ENCODE data around the gene TTC7B.

TTC7B gene

GRCh38 chr14:90642244-90642717 is 173.9 kb downstream of the TTC7B start:
- DNase-seq = no peak

DNA sequence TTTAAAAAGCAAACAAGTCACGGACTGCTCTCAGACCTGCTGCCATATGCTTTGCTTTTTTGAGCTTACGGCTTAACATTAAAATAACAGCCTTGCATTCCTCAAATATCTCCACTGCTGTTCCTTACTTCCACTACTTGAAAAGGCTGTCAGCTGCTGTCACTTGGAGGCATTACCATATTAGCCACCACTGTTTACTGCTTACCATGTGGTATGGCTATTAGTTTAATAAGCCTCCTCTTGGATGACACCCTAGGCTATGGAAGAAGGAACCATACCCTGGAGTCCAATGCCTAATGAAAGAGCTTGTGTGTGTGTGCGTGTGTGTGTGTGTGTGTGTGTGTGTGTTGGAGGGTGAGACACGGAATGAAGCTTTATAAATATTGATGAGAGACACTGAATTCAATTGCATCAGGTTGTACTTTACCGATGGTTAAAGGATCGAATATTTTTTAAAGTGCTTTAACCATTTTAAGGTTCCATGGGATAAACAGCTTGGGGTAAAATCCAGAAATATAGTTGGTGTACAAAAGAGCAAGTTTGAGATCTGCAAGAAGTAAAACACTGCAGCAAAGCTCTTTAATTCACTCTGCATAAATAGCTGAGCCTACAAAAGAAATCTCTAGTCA is 174.5 kb downstream of the TTC7B start:
- DNase-seq = no peak

- no peak for DNase-seq
These were observed 175.1 kb downstream of the TTC7B start for GRCh38 chr14:90641168-90641567.

- no peak for DNase-seq
These were observed 176.6 kb downstream of the TTC7B start for GRCh38 chr14:90639641-90640040.

- DNase-seq = peak in 1 of 3 experiments; percentile 57
These were observed 183.4 kb downstream of the TTC7B start for GRCh38 chr14:90632871-90633270.

- no peak for DNase-seq
These were observed 183.8 kb downstream of the TTC7B start for GRCh38 chr14:90632451-90632850.

GRCh38 chr14:90630171-90630806 is 185.9 kb downstream of the TTC7B start:
- no peak for DNase-seq

- DNase-seq = peak in 1 of 3 experiments; percentile 73
These were observed 186.8 kb downstream of the TTC7B start for GRCh38 chr14:90629471-90629870.

- no peak for DNase-seq
These were observed 187.4 kb downstream of the TTC7B start for GRCh38 chr14:90628825-90629224.

- DNase-seq = peak in 2 of 3 experiments; percentile 26 to 41
These were observed 188.8 kb downstream of the TTC7B start for GRCh38 chr14:90627478-90627877.

DNA sequence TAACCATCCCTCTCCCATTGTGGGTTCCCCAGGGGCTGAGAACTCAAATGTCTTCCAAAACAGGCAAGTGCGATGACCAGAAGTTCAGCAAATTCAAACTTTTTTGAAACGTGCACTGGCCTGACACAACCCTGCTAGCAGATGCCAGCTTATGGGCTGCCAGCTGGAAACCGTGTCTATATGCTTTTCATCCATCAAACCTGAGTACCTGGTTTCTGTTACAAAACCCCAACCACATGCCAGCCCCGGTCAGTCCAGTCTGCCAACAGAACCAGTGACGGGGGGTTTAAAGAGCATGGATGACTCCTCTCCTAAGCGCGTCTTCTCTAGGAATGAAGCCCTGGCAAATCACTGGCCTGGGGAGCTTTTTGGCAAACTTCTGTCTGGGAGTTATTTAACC is 189.7 kb downstream of the TTC7B start:
- no peak for DNase-seq

GRCh38 chr14:90625445-90625844 is 190.8 kb downstream of the TTC7B start:
- no peak for DNase-seq

GRCh38 chr14:90624732-90625400 is 191.4 kb downstream of the TTC7B start:
- peak in 1 of 3 experiments; percentile 80 for DNase-seq

DNA sequence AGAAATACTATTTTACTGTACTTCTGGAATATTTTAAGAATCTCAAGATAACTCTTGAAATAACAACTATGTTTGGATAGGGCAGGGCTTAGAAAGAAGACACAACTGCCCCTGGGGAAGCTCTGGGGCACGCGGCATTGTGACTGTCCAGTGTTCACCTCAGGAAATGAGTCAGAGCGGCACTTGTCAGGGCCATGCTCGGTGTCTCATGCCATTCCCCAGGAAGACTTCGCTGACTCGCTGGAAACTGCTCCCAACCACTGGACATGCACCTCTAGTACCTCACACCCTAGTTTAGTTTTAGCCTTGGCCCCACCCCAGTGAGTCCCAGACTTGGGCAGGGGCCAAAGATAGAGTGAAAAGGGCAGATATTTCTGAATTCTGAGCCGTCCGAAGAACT is 192.0 kb downstream of the TTC7B start:
- DNase-seq = no peak

- DNase-seq = no peak
These were observed 195.0 kb downstream of the TTC7B start for GRCh38 chr14:90621201-90621600.

GRCh38 chr14:90620568-90621077 is 195.6 kb downstream of the TTC7B start:
- peak in 2 of 3 experiments; percentile 59 to 97 for DNase-seq

DNA sequence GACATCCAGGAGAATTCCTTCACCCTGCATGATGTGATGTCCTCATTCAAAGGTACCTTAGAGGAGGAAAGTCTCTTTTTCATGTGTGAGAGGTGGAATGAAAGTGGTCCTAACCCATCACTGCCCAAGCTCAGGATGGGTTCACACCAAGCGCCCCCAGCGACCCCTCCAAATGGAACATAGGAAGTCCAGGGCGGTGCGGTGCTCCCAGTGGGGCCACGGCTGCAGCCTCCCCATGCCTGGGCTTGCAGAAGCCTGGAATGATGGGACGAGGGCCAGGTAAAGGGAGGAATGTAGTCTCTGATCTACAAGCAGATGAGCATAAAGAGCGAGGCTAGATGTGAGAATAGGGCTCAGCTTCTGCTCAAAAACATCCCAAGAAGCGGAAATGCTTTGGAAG is 196.3 kb downstream of the TTC7B start:
- no peak for DNase-seq

GRCh38 chr14:90617961-90618360 is 198.3 kb downstream of the TTC7B start:
- no peak for DNase-seq

- DNase-seq = no peak
These were observed 199.3 kb downstream of the TTC7B start for GRCh38 chr14:90616881-90617280.

DNA sequence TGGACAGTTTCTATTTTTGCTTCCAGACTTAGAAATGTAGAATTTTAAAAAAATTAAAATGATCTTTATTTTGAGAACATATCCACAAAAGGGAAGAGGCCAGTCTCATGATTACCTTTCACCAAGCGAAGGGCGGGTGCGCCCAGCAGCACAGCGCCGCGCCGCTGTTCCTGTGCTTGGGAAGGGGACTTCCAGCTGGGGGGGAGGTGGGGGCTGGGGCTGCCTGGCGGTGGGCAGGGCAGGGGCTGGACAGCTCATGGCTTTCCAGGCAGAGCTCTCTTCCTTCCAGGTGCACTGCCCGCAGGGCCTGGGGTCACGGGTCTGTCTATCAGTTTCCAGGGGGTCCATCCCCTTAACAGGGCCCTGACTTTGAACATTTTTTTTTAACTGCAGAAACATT is 199.9 kb downstream of the TTC7B start:
- DNase-seq = no peak

- DNase-seq = no peak
These were observed 200.6 kb downstream of the TTC7B start for GRCh38 chr14:90615517-90616060.

DNA sequence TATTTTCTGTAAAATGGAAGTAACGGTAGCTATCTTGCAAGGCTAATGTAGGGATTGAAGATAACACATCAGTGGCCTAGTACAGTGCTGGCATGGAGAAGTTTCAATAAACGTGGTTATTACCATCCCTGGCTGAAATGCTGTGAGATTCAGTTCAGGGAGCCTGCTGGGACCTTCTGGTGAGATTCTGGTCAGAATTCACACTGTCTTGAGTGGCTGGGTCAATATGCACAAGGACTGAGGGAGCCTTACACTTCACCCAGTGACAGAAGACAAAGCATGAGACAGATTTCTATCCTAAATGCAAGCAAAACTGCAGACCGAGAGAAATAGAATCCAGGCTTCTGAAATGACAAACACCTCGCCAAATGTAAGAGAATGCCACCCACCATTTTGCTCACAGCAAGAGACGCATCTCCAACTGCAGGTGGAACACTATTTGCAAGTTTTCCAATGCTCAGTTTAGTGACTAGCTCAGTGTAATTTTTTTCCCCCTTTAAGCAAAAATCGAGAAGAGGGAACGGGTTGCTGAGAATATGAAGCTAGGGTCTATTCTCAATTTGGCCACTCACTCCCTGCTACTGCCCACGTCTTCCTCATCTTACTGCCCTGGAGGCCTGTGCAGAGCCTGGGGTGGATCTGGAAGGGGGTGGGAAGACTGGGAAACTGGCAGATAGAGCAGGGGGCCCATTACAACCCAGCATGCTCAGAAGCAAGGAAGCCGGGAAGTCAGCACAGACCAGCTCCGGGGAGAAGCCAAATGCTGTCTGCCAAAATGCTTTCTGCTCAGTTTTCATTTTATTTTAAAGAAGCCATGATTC is 201.3 kb downstream of the TTC7B start:
- DNase-seq = no peak

GRCh38 chr14:90613997-90614396 is 202.2 kb downstream of the TTC7B start:
- DNase-seq = no peak
